GM12878 (cell line): ENCODE measurements around the gene CASQ1. TPM values are rescaled to one million over a fixed set of nuclear protein-coding genes. Genes with fewer than 3 reads are reported as not detected.

ENCODE experiments used
- ATAC-seq: fragments of 200-7000 bp; cut with Tn5 transposase; 3 replicates; pipeline ENCODE4 v1.9.1; 2020; ENCODE audit warnings: mild to moderate bottlenecking, moderate library complexity
- BruUV-seq: library from RNA; stranded (reverse); fragments of 400-500 nt; replicated peaks from 2 replicates; lab custom pipeline; 2021; lab: Mats Ljungman, UMichigan
- CTCF ChIA-PET: fragments of 300-600 bp; sonication (Branson Sonifier 250); formaldehyde crosslinking; extraction: SDS; loops from one replicate; lab custom pipeline; 2021; ENCODE audit warnings: inconsistent platforms; lab: Yijun Ruan, JAX
- POLR2A ChIA-PET: fragments of 350-600 bp; formaldehyde crosslinking; extraction: SDS; loops from one replicate; lab custom pipeline; 2021; ENCODE audit warnings: inconsistent platforms; lab: Charles Lee
- RAD21 ChIA-PET: fragments of 300-600 bp; sonication (Branson Sonifier 250); formaldehyde crosslinking; loops from one replicate; lab custom pipeline; 2023; ENCODE audit warnings: antibody characterized with exemption; ENCODE audit not compliant: unreplicated experiment; lab: Charles Lee
- SMC1A ChIA-PET: fragments of 300-600 bp; sonication (Branson Sonifier 250); formaldehyde crosslinking; loops from one replicate; lab custom pipeline; 2023; ENCODE audit not compliant: unreplicated experiment, uncharacterized antibody; lab: Charles Lee
- DNase-seq: peaks from one replicate; pipeline ENCODE4 v3.0.0-alpha.2; 2011; ENCODE audit warnings: low read depth, low spot score
- FAIRE-seq: peaks from 3 replicates; lab custom pipeline; 2011; peaks lifted over from hg19 to GRCh38; lab: Jason Lieb, UNC
- H2AFZ ChIP-seq: 2 replicates; pipeline ENCODE4 v1.6.0; 2011; ENCODE audit warnings: low read depth, low read length, control low read depth; ENCODE audit not compliant: control insufficient read depth
- H3K27ac ChIP-seq: 2 replicates; pipeline ENCODE4 v1.5.1; 2011; ENCODE audit warnings: control low read depth; ENCODE audit not compliant: control insufficient read depth, insufficient read depth
- H3K27me3 ChIP-seq, 2 experiments: replicated peaks in 1 of 2; 2 replicates each; pipeline versions ENCODE4 v1.6.0 to v1.6.1; 2011; ENCODE audit warnings: low read length in 1 of 2; ENCODE audit not compliant: control insufficient read depth in 2 of 2, insufficient read depth in 2 of 2
- H3K36me3 ChIP-seq, 2 experiments: 2 replicates each; pipeline ENCODE4 v1.5.1; 2011; ENCODE audit warnings: low read length in 1 of 2; ENCODE audit not compliant: control insufficient read depth in 2 of 2, insufficient read depth in 2 of 2
- H3K4me1 ChIP-seq: 2 replicates; pipeline ENCODE4 v1.6.1; 2011; ENCODE audit warnings: mild to moderate bottlenecking, low read length, moderate library complexity, mixed read lengths; ENCODE audit not compliant: control insufficient read depth, insufficient read depth
- H3K4me2 ChIP-seq: 2 replicates; pipeline ENCODE4 v1.6.0; 2011; ENCODE audit warnings: control low read depth; ENCODE audit not compliant: control insufficient read depth, insufficient read depth
- H3K4me3 ChIP-seq: fragments of 200-600 bp; sonication (generic); 2 replicates; pipeline ENCODE4 v1.5.1; 2016
- H3K79me2 ChIP-seq: 2 replicates; pipeline ENCODE4 v1.6.0; 2011; ENCODE audit warnings: low read length; ENCODE audit not compliant: control insufficient read depth, insufficient read depth
- H3K9ac ChIP-seq: 2 replicates; pipeline ENCODE4 v1.8.0; 2011; ENCODE audit warnings: low read length, control low read depth, mixed read lengths; ENCODE audit not compliant: control insufficient read depth, insufficient read depth
- H3K9me3 ChIP-seq: replicated peaks from 3 replicates; pipeline ENCODE4 v1.5.1; 2011; ENCODE audit warnings: mild to moderate bottlenecking, low read length; ENCODE audit not compliant: control insufficient read depth, insufficient read depth
- H4K20me1 ChIP-seq: 2 replicates; pipeline ENCODE4 v1.6.0; 2011; ENCODE audit not compliant: control insufficient read depth, insufficient read depth
- HDAC2 ChIP-seq: fragments of 200-600 bp; sonication (generic); IDR thresholded peaks from 2 replicates; pipeline ENCODE4 v1.6.1; 2017
- POLR2AphosphoS5 ChIP-seq: IDR thresholded peaks from 2 replicates; pipeline ENCODE4 v1.6.1; 2011; ENCODE audit warnings: mild to moderate bottlenecking, low read length, inconsistent platforms
- RUNX3 ChIP-seq: IDR thresholded peaks from 2 replicates; pipeline ENCODE4 v1.6.1; 2012; ENCODE audit warnings: low read length, inconsistent platforms
- SMARCA5 ChIP-seq: fragments of 450-650 bp; IDR thresholded peaks from 2 replicates; pipeline ENCODE4 v1.6.1; 2017; ENCODE audit warnings: mild to moderate bottlenecking
- SMC3 ChIP-seq: IDR thresholded peaks from 2 replicates; pipeline ENCODE4 v1.6.1; 2011; ENCODE audit warnings: low read length, improper control_type of control experiment, borderline replicate concordance
- STAT1 ChIP-seq: fragments of 450-650 bp; conservative IDR thresholded peaks from 2 replicates; pipeline ENCODE4 v1.6.1; 2014; ENCODE audit warnings: antibody characterized with exemption, mild to moderate bottlenecking
- WGBS: methylation state at CpG from one replicate; pipeline ENCODE4 v1.1.6; 2016; ENCODE audit warnings: low lambda C conversion rate; ENCODE audit not compliant: insufficient replicate concordance, insufficient coverage; ENCODE audit errors: missing lambda C conversion rate; 5-methylcytosine and 5-hydroxymethylcytosine counted together
- in situ Hi-C: fragments of 300-500 bp; cut with MboI; formaldehyde crosslinking; loops from 9 replicates; pipeline ENCODE4 v1.14.3; 2018; ENCODE audit warnings: mixed read lengths
- intact Hi-C: fragments of 100-400 bp; cut with micrococcal nuclease; formaldehyde crosslinking; loops from one replicate; pipeline ENCODE4 v1.14.2; 2022; ENCODE audit not compliant: unreplicated experiment
- polyA plus RNA-seq, 11 experiments: library from polyadenylated mRNA; depleted of rRNA in 4 of 11; unstranded in 6 of 11; stranded (reverse) in 5 of 11; fragments of >200 nt; fragmentation: Nextera tagmentation in 4 of 11; fragmentation: Illumina TruSeq in 1 of 11; extraction: Ambion mirVana in 4 of 11; extraction: Trizol in 1 of 11; gene quantifications; 1 replicate in 1 of 11; 2 replicates in 10 of 11; pipeline versions ENCODE4 v1.2.1 to v1.2.3, GENCODE V29; 2011 to 2016; ENCODE audit warnings: inconsistent platforms in 2 of 11, missing spikeins in 2 of 11, low read depth in 1 of 11
- total RNA-seq, 4 experiments: library from RNA; depleted of rRNA in 3 of 4; stranded (reverse); fragments of >200 nt in 3 of 4; fragmentation: Illumina TruSeq in 1 of 4; extraction: Trizol in 1 of 4; gene quantifications; 2 replicates each; pipeline versions ENCODE4 v1.2.1 to v1.2.3, GENCODE V29; 2013 to 2021
- TF ChIP-seq, protein P1 (sequence below): IDR thresholded peaks from 2 replicates; pipeline ENCODE4 v1.6.1; 2012; ENCODE audit warnings: low read depth, low read length, improper control_type of control experiment

CASQ1 gene
- total and polyA plus RNA-seq, 10 of the 15 experiments (the other 5 are each of a cell fraction or from before 2014, with no cell fraction given): 0.10 to 0.77 (median 0.34) TPM

- POLR2A ChIA-PET: no interaction called here
- TF ChIP-seq POLR2AphosphoS5: no peak
- no peak for TF ChIP-seq HDAC2
- TF ChIP-seq SMC3: no peak
- TF ChIP-seq, protein P1, sequence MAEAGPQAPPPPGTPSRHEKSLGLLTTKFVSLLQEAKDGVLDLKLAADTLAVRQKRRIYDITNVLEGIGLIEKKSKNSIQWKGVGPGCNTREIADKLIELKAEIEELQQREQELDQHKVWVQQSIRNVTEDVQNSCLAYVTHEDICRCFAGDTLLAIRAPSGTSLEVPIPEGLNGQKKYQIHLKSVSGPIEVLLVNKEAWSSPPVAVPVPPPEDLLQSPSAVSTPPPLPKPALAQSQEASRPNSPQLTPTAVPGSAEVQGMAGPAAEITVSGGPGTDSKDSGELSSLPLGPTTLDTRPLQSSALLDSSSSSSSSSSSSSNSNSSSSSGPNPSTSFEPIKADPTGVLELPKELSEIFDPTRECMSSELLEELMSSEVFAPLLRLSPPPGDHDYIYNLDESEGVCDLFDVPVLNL: no peak
- no peak for TF ChIP-seq SMARCA5
- peak; percentile 45; the same call in 1 of the 2 replicates for TF ChIP-seq RUNX3
- TF ChIP-seq STAT1: no peak
- Histone ChIP-seq H3K4me1 (peaks cover 33% of the 10 kb centered on the region), H4K20me1 (no peaks in the 10 kb centered on the region), H3K36me3 (no peaks in the 10 kb centered on the region), H3K27ac (no peak overlapping the region), H3K79me2 (no peaks in the 10 kb centered on the region), H3K9me3 (no peaks in the 10 kb centered on the region), H2AFZ (no peak overlapping the region), H3K4me2 (no peak overlapping the region), H3K27me3 (no peaks in the 10 kb centered on the region; a peak in 1 of 4 replicates), H3K4me3 (no peak overlapping the region), H3K9ac (no peak overlapping the region)
- CTCF ChIA-PET: interaction anchor here (1.1 to 3.5 kb wide), 3 partner anchors 36 to 159 kb away, joined by 3 to 25 read pairs (median 3); no protein-coding TSS in a partner anchor
- ATAC-seq (no peak), DNase-seq (no peak), FAIRE-seq (no peak)
- RAD21 ChIA-PET: interaction anchor here (3.6 kb wide), 1 partner anchor 126 kb away, joined by 14 read pairs; no protein-coding TSS in a partner anchor
- in situ Hi-C loops: no loop called here
- intact Hi-C loops: no loop called here
- SMC1A ChIA-PET: interaction anchor here (1.0 to 1.5 kb wide), 3 partner anchors 25 to 210 kb away, joined by 3 to 4 read pairs (median 3); no protein-coding TSS in a partner anchor
- no TSS peak for BruUV-seq
- 68% methylated on average over 12 of the region's 12 CpGs for WGBS
Measured at GRCh38 chr1:160166166-160166868, 24.1 kb upstream of the CASQ1 start.
